NCI-H2081 (cell line): ENCODE measurements around the gene ENTPD2.
"Not testable (repeated sequence)": the region's sequence is repeated elsewhere in the genome, so short reads cannot be mapped to it uniquely, and the experiment has no call there.

ENCODE experiments used
- DNase-seq, 2 experiments: peaks; one replicate each; lab custom pipeline; 2025; lab: John Stamatoyannopoulos, UW

The ENTPD2 gene

DNA sequence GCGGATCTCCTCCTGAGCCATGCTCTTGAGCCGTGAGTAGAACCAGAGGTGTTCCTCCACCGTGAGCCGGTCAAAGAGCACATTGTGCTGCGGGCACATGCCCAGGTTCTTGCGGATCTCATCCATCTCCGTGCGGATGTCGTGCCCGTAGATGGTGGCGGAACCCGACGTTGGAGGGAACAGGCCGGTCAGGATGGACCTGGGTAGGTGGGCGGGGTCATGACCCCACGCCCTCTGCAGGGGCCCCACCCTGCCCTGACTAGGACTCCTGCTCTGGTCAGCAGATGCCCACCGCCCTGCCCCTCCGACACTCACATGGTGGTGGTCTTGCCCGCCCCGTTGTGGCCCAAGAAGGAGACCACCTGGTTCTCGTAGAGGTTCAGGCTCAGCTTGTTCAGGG, 37.9 kb downstream of the ENTPD2 start:
- DNase-seq = no peak

GRCh38 chr9:137015540-137015930, 38.3 kb downstream of the ENTPD2 start:
- no peak for DNase-seq

DNA sequence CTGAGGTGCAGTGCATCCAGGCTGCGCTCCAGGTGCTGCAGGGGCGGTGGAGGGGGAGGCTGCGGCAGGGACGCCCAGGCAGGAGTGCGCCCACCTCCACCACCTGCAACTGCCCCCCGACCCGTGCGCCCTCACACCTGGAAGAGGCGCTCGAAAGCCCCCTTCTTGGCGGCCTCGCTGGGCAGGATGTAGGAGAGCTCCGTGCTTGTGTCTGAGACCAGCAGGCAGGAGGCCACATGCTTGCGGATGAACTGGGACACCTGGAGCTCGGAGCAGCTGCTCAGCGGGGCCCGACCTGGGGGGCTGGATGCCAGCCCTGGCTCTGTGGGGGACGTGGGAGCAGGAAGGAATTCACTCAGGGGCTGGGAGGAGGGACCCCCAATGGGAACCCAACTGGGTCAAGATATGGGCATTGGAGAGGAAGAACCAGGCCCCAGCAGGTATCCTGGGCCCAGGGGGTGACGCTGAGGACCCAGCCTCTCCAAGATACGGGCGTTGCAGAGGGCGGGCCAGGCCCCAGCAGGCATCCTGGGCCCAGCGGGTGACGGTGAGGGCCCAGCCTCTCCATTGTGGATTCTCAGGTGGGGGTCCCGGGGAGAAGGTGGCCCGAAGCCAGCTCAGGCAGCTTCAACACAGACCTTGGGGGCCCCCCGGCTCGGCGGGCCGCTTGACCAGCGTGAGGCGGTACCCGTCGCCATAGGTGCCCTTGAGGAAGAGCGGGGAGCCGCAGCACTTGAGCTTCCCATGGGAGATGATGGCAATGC, 38.9 kb downstream of the ENTPD2 start:
- no peak for DNase-seq

GRCh38 chr9:137014166-137014565, 39.7 kb downstream of the ENTPD2 start:
- no peak for DNase-seq

DNA sequence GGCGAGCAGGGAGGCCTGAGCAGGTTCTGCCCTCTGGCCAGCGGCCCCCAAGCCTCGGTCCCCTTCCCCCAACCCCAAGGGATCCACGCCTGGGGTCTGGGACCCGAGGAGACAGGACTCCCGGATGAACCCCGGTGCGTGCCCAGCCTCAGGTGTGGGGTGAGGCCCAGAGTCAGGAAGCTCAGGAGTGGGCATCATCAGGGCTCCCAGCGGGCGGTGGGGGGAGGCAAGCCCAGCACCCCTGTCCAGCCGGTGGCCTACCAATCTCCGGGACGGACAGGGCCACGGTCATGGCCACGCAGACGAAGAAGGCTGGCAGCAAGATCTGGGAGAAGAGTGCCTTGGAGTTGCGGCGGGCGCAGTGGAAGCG, 40.3 kb downstream of the ENTPD2 start:
- no peak for DNase-seq

GRCh38 chr9:137012694-137013570, 40.9 kb downstream of the ENTPD2 start:
- no peak for DNase-seq

DNA sequence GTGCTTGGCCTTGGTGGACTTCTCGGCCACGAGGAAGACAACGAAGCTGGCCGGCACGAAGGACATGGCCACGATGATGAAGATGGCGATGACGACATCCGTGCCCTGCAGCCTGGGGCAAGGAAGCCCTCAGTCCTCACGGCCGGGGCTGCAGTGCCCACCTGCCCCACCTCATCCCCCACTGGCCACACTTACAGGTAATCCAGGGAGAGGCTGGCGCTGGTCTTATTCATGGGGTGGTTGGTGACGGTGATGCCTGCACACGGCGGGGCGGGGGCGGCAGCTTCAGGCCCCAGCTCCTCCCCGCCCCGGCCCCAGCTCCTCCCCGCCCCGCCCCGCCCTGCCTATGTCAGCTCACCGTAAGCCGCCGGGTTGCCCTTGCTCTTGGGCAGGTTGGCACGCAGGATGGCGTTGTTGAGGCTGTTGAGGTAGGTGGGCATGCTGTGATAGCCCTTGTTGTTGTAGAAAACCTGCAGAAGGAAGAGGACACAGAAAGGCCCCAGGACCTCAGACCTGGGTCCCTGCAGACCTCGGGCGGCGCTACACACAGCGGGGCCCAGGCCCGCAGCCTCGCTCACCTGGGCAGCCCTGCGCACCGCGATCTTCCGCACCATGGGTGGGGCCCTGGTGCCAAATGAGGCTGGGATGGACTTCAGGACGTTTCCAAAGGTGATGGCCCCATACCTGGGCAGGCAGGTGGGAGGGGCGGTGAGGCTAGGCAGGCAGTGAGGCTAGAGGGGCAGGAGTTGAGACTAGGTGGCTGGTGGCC, 41.8 kb downstream of the ENTPD2 start:
- DNase-seq = no peak

- no peak for DNase-seq
These were observed 42.7 kb downstream of the ENTPD2 start for GRCh38 chr9:137011156-137011555.

GRCh38 chr9:137009938-137010732, 43.7 kb downstream of the ENTPD2 start:
- DNase-seq = no peak

DNA sequence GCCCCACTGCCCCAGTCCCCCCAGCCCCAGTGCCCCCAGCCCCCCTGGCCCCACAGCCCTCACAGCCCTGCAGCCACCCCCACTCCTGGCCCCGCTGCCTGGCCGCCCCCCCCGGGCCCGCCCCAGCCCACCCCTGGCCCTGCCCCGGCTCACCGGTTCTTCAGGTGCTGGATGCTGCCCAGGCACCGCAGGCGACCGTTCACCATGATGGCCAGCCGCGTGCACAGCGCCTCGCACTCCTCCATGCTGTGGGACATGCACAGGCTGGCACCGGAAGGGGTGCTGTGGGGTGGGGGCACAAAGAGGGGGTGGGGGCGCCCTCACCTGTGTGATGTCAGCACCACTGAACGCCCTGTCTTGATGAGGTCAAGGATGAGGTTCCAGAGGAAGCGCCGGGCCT, 44.6 kb downstream of the ENTPD2 start:
- no peak for DNase-seq

DNA sequence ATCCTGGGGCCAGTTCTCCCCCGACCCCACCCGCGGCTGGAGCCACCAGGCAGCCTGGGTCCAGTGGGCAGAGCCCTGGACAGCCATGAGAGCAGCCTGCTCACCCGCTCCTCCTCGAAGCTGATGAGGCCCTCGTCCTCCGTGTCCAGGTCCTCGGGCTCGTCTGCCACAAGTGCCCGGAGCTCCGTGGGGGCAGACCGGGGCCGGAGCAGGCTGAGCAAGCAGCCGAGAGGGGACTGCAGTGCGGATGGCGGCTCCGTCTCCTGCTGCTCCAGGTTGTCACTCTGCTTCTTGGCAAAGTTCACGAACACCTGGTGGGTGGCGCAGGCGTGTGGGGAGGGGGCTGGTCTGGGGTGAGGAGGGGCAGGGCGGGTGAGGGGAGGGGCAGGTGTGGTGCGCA, 45.5 kb downstream of the ENTPD2 start:
- no peak for DNase-seq

DNA sequence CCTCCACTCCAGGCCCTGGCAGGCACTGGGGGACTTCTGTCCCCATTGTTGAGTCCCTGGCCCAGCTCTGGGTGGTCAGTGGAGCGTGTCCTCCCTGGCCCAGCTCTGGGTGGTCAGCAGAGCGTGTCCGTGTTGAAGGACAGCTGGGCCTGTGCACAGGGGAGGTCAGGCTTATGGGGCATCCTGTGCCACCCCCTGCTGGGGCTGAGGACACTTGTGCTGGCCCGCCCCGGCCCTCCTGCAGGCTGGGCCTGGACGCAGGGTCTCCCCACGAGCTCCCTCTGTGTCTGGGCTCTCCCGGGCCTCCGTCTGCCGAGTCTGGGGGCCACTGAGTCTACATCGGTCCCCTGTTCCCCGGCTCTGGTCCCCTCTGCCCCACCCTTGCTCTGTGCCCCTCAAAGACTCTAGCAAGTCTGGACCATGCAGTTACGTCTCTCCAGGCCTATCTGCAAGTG, 46.0 kb downstream of the ENTPD2 start:
- DNase-seq = no peak

DNA sequence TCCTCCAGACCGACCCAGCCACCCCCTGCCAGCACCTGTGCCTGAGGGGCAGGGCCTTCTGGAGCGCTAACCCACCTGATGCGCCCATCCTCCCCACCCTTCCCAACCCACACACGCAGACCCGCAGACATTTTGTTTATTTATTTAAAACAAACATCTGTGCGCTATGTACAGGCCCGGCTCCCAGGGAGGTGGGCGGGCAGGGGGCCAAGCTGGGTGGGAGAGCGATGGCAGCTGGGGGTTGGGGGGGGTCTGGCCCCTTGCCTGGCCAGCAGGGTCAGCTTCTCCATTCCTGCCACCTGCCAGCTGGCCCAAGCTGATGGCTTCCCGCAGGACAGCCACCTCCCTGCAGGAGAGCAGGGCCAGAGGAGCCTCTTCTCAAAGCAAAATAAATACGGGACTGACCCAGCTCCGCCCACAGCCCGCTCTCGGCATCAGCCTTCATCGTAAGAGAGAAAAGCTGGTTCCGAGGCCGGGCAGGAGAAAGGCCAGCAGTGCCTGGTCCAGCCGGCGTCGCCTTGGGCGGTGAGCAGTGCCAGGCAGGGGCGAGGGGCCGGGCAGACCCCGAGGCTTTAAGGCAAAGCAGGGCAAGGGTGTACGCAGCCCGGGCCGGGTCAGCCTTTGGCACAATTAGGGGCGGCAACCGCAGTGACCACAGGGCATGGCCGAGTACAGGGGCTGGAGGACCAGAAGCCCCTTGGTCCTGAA, 46.6 kb downstream of the ENTPD2 start:
- peak; percentile 7 to 39 for DNase-seq

- no peak for DNase-seq
These were observed 47.5 kb downstream of the ENTPD2 start for GRCh38 chr9:137006116-137007003.

DNA sequence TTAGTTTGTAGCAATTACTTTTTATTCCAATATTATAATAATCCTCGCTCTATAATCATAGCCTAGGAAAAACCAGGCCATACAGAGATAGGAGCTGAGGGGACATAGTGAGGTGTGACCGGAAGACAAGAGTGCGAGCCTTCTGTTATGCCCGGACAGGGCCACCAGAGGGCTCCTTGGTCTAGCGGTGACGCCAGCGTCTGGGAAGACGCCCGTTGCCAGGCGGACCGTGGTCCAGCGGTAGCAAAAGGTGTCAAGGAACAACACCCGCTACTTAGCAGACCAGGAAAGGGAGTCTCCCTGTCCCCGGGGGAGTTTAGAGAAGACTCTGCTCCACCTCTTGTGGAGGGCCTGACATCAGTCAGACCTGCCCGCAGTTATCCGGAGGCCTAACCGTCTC, 49.6 kb downstream of the ENTPD2 start:
- not testable (repeated sequence) for DNase-seq

DNA sequence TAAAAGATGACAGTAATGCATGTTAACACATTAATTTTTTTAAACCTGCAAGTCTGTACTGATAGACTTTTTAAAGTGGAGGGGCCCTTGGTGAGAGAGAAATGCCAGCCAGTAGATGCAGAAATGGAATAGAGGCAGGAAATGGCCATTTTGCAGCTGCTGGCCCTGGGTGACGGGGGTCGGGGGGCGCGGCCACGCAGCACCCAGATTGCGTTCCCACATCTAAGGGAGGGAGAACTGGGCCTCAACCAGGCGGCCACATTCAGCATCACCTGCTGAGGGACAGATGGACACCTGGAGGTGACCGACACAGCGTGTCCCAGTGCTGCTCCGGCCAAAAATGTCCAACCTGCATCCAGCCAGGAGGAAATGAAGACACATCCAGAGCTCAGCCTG, 51.2 kb downstream of the ENTPD2 start:
- DNase-seq = no peak

DNA sequence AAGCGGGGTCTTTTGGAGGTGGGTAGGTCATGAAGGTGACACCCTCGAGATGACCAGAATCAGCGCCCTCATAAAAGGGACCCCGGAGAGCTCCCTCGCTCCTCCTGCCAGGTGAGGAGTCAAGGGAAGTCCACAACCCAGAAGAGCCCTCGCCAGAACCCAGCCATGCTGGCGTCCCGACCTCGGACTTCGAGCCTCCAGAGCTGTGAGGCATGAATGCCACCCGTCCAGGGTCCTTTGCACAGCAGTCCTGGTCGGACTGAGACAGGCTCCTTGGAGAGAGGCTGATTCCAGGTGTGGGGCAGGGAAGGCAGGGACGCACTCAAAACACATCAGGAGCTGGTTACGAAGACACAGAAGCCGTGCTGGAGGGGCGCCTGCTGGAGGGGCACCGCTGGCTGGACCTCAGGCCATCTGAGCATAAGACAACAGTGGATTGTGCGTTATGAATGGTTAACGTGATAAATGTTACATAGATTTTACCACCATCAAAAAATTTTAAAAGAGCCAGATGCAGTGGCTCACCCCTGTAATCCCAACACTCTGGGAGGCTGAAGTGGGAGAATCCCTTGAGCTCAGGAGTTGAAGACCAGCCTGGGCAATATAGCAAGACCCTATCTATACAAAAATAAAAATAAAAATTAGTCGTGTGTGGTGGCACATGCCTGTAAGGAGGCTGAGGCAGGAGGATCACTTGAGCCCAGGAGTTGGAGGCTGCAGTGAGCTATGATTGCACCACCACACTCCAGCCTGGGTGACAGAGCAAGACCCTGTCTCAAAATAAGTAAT, 51.8 kb downstream of the ENTPD2 start:
- no peak for DNase-seq

- DNase-seq = no peak
These were observed 53.5 kb downstream of the ENTPD2 start for GRCh38 chr9:137000177-137000930.
